ENCODE results near the gene DOK3.

DNA sequence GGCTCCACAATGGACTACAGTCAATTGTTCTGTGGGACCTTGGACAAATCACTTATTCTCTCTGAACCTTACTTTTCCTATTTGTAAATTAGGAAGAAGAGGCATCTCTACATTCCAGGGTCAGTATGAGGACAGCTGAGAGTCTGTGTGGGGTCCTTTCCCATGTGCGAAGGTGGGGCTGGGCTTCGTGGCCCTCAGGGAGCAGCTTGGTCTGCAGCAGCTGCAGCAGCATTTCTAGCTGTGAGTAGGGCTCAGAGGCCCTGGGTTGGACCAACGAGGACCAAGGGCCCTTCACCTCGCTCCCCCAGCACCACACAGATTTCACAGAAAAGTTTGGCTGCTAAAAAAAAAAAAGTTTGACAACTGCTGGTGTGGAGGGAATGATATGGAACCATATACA, 16.6 kb upstream of the DOK3 start:
- TF ChIP-seq POLR2A (IDR thresholded peaks at IDR 0.05) = no peak
- no peak for TF ChIP-seq POLR2AphosphoS5 (IDR thresholded peaks at IDR 0.05)
- TF ChIP-seq, protein P1, sequence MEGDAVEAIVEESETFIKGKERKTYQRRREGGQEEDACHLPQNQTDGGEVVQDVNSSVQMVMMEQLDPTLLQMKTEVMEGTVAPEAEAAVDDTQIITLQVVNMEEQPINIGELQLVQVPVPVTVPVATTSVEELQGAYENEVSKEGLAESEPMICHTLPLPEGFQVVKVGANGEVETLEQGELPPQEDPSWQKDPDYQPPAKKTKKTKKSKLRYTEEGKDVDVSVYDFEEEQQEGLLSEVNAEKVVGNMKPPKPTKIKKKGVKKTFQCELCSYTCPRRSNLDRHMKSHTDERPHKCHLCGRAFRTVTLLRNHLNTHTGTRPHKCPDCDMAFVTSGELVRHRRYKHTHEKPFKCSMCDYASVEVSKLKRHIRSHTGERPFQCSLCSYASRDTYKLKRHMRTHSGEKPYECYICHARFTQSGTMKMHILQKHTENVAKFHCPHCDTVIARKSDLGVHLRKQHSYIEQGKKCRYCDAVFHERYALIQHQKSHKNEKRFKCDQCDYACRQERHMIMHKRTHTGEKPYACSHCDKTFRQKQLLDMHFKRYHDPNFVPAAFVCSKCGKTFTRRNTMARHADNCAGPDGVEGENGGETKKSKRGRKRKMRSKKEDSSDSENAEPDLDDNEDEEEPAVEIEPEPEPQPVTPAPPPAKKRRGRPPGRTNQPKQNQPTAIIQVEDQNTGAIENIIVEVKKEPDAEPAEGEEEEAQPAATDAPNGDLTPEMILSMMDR (IDR thresholded peaks at IDR 0.05) = no peak
- TF ChIP-seq EP300 (IDR thresholded peaks at IDR 0.05) = no peak

All from upper lobe of left lung (tissue), 4 donors.